Embryonic facial prominence (tissue), 1 donor: Measurements from ENCODE around the gene SLC25A21.

Source experiments
- DNase-seq: peaks from one replicate; pipeline ENCODE4 v3.0.0-alpha.2; 2016; ENCODE audit errors: extremely low spot score

SLC25A21 gene

GRCh38 chr14:36766974-36767373 lies 405.4 kb downstream of the SLC25A21 start:
- no peak for DNase-seq

- DNase-seq: no peak
Observed at GRCh38 chr14:36757734-36758601, 414.4 kb downstream of the SLC25A21 start.

GRCh38 chr14:36756226-36756625 lies 416.2 kb downstream of the SLC25A21 start:
- DNase-seq: no peak

- DNase-seq: no peak
Observed at GRCh38 chr14:36755756-36756155, 416.6 kb downstream of the SLC25A21 start.

GRCh38 chr14:36751920-36752319 lies 420.5 kb downstream of the SLC25A21 start:
- no peak for DNase-seq

- no peak for DNase-seq
Observed at GRCh38 chr14:36751106-36751505, 421.3 kb downstream of the SLC25A21 start.

GRCh38 chr14:36750244-36750643 lies 422.2 kb downstream of the SLC25A21 start:
- no peak for DNase-seq

GRCh38 chr14:36748610-36749213 lies 423.7 kb downstream of the SLC25A21 start:
- no peak for DNase-seq

GRCh38 chr14:36747411-36748184 lies 424.8 kb downstream of the SLC25A21 start:
- no peak for DNase-seq

GRCh38 chr14:36746872-36747271 lies 425.5 kb downstream of the SLC25A21 start:
- DNase-seq: no peak

GRCh38 chr14:36741858-36742257 lies 430.5 kb downstream of the SLC25A21 start:
- no peak for DNase-seq

GRCh38 chr14:36738269-36738668 lies 434.1 kb downstream of the SLC25A21 start:
- no peak for DNase-seq

GRCh38 chr14:36726128-36726527 lies 446.3 kb downstream of the SLC25A21 start:
- DNase-seq: no peak

GRCh38 chr14:36724162-36724561 lies 448.2 kb downstream of the SLC25A21 start:
- no peak for DNase-seq

GRCh38 chr14:36723530-36723929 lies 448.9 kb downstream of the SLC25A21 start:
- no peak for DNase-seq

GRCh38 chr14:36721877-36722276 lies 450.5 kb downstream of the SLC25A21 start:
- DNase-seq: no peak

- DNase-seq: no peak
Observed at GRCh38 chr14:36720657-36721056, 451.7 kb downstream of the SLC25A21 start.

- no peak for DNase-seq
Observed at GRCh38 chr14:36719823-36720222, 452.6 kb downstream of the SLC25A21 start.

GRCh38 chr14:36718216-36718615 lies 454.2 kb downstream of the SLC25A21 start:
- DNase-seq: no peak

GRCh38 chr14:36717363-36717762 lies 455.0 kb downstream of the SLC25A21 start:
- no peak for DNase-seq

GRCh38 chr14:36716614-36717184 lies 455.7 kb downstream of the SLC25A21 start:
- no peak for DNase-seq
